HG03097 (cell line): Measurements from ENCODE around the gene RAB6B.

ENCODE experiments used
- ATAC-seq: cut with Tn5 transposase; IDR thresholded peaks from one replicate; pipeline ENCODE4 v1.9.1; 2021; ENCODE audit not compliant: unreplicated experiment, low FRiP score

The RAB6B gene

DNA sequence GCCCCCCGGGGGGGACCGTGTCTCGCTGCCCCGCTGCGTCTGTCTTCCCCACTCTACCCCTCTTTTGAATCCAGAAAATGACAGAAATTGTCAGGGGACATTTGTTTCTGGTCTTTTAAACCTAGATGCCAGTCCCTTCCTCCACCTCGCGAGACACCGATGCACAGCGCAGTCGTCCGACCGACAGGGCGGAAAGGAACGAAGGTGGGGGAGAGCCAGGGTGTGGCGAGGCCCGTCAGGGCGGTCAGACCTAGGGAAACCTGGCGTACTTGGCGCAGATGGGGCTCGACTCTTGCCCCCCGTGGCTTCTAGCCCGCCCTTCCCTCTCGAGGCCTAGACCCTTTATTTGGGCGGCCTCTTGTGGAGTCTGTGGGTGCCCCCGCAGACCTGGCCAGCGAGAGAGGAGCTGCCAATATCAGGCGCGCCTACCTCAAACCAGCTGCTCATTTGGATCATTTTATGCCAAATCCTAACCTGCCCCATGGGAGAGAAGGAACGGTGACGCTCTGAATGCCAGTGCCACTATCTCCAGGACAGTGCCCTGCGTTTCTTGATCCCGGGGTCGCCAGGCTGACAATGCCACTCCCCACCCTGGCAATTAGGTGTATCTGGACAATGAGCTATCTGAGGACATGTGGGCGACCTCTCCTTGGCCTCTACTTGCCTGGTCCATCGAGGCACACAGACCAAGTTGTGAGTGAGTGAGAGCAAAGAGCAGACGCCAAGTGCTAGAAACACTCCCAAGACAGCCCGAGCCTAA lies 500 bp upstream of the RAB6B start:
- ATAC-seq: no peak

- no peak for ATAC-seq
Measured at GRCh38 chr3:133894353-133895207, 1.1 kb downstream of the RAB6B start.

GRCh38 chr3:133893683-133894352 lies 1.9 kb downstream of the RAB6B start:
- ATAC-seq: no peak

DNA sequence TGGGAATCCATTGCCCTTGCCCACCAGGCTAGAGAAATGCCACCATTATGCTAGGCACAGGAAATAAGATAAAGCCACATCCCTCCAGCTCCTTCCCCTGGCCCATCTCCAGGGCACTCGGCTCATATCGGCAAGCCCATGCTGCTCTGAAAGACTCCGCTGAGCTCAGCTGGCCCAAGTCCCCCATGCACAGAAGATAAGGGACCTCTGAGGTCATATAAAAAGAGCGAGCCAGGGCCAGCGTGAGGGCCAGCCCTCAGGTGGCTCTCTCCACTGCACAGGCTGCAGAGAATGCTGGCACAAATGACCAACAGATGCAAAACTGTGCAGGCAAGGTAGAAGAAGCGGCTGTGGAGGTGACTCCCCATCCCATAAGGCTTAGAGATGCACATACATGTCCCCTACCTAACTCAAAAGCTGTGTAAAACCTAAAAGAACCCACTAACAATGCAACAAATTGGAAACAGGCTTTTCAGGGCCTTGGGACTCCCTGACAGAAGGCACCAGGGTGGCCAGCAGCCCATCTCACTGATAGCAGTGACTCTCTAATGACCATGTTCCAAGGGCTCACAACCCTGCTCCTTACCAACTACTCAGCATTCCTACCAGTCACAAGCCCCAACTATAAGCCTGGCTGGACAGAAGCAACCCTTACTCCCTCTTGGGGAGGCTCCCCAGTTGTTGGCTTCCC lies 3.0 kb downstream of the RAB6B start:
- ATAC-seq: no peak

DNA sequence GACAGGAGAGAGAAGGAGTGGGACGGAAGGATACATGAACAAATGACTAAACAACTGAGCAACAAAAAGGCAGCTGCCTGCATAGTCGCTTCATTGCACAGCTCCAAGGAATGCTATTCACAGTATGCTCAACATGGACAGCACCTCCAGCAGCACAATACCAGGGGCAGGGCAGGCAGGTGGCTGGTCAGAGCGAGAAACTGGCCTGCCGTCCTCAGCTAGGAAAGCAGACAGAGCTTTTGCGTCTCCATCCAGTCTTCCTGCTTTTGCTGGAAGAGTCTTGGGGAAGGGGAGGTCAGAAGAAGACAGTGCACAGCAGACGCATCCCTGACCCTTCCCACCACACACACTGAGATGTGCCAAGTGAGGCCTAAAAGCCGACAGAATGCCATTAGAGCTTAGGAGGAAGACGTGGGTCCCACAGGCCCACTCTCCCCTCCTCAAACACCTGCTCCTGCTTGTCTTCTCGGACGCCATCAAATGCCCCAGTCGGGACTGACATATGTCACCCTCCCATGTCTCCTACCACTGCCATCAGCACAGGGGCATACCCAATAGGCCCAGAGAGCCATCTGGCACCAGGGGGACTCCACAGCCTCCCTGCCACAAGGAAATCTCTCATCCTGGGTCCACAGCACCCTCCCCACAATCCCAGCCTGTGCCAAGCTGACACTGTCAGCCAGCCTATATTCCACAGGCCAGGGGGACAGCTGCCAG lies 3.9 kb downstream of the RAB6B start:
- no peak for ATAC-seq

GRCh38 chr3:133890972-133891644 lies 4.6 kb downstream of the RAB6B start:
- ATAC-seq: no peak

DNA sequence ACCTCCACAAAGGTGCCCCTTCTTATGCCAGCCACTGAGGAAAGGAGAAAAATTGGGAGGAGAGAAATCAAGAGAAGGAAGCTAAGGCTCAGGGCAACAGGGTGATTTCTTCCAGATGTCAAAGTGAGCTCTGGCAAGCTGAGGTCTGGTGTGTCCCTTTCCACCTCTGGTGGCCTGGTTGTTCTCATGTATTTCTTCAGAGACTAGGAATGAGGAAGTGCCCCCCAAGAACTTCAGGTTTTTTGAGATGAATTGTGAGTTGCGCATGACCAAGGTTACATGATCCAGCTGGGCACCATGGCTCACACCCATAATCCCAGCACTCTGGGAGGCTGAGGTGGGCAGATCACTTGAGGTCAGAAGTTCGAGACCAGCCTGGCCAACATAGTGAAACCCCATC lies 5.6 kb downstream of the RAB6B start:
- ATAC-seq: no peak

DNA sequence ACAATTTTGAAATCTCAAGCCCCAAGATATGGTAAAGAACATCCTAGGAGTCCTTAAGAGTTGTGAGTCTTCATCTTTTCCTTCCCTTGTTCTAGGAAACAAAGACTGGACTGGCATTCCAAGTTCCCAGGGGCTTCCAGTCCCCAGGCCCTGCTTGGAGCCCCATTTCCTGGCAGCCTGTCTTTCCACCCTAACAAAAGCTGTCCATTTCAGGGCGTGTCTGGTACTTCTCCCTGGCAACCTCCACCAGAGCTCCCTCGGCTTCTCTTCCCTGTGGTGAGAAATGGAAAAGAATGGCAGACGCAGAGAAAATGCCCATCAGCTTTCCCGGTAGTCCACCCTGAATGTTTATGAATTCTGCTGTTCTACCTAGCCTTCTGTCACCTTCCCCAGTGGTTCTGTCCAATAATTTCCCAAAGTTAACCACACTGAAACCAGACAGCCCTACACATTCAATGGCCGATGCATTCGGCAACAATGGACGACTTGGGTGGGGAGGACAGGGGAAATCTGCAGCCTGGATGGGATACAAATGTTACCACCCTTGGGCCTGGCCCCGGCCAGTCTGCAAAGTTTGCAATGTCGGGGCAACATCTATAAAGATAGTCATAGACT lies 6.8 kb downstream of the RAB6B start:
- ATAC-seq: no peak

GRCh38 chr3:133887803-133888703 lies 7.6 kb downstream of the RAB6B start:
- no peak for ATAC-seq

DNA sequence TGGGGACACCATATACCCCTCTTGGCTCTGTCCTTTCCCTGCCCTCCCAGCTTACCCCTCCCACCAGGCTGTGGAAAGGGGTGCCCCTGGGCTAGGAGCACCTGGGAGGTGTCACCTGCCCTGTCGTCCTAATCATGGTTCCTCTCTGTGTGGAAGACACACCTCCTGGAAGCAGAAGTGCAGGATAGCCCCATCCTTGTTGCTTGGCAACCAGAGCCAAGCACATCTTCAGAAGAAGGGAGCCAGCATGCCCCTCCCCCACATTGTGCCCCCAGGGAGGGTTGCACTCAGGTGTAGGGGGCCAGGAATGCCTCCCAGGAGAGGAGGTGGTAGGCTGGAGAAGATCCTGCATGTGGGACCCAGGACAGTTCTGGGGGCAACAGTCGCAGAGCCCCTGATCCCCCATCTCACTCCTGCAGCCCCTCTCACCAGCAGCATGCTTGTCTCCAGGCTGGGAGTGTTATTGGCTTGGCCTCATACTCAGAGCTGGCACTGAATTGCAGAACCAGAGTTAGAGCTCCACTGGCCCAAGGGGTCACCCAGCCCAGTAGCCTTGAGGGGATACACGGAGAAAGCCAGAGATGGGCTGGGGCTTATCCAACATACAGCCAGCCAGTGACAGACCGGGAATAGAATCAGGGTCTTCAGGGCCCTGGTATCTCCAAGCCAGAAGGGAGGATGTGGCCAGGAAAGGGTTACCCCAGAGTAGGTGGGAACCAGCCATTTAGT lies 8.4 kb downstream of the RAB6B start:
- ATAC-seq: no peak

- no peak for ATAC-seq
Measured at GRCh38 chr3:133886031-133886722, 9.5 kb downstream of the RAB6B start.

- ATAC-seq: no peak
Measured at GRCh38 chr3:133884887-133885711, 10.6 kb downstream of the RAB6B start.

DNA sequence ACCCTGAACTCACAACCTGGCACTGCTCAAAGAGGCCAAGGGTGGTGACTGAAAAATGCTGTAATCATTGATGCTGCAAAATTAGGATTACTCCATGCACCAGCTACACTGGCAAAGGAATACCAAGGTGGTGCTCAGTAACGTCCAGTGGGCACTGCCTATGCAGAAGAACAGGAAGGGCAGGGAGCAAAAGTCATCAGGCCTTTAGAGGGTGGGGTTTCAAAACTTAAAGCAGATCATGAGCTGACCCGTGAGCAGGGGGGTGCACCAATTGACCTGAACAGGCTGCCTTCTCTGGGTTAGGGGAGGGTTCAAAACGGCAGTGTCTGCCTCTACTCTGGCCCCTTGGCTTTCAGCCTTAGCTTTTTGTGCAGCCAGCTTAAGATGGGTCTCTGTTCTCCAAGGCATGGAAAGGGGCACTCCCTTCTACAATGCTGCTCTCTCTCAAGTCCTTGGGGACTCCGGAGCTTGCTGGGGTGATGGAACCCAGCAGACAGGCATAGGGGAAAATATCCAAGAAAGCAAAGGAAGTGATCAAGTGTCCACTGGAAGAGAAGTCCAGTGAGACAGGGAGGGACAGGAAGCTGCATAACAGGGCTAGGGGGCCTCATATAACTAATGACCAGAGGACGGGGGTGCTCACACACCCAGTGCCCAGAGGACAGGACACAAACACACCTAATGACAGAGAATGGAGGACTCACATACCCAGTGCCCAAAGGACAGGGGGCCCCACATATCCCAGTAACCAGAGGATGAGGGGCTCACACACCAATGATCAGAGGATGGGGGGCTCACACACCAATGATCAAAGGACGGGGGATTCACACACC lies 11.4 kb downstream of the RAB6B start:
- no peak for ATAC-seq

DNA sequence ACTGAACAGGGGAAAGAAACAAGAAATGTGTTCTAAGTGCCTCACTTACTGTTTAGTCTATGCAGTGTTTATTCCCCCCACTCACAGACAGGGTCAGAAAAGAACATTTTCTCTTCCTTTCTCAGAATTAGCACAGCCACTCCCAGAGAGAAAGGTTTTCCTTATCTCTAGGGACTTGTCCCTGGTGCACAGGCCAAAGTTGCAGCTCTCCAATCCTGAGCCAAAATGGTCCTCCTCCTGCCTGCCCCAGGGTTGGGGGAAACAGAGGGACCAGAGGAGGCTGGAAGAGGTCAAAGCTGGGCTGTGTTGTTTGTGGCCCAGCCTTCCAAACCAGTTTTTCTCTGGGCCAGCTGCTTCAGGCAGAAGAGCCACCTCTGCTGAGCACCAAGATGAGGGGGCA lies 12.0 kb downstream of the RAB6B start:
- no peak for ATAC-seq

DNA sequence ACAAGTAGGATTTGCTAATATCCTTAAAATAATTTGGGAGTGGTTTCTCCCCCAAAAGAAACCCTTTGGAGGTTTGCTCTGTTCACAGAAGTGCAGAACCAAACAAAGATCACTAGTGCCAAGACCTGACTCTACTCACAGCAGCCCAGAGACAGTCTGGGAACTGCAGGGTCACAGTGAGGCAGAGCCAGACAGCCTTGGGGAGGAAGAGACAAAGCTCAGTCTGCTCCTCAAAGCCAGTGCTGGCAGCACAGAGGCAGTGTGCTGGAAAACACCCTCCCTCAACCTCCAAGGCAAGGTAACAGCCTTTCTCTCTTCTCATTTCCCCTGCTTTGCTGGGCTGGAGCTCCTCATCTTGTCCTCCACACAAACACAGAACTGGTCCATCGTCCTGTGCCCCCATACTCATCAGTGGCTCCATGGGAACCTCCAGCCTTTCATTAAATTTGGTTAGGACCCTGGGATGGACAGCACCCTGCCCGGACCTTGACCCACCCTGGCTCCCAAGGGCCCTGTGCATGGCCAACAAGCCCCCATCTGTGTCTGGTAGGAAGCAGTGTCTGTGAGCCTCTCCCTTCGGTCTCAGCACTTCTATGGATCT lies 12.6 kb downstream of the RAB6B start:
- no peak for ATAC-seq
